PC-3 (cell line): ENCODE data around the gene NT5C1B.

Experiments used
- EZH2 ChIP-seq: fragments of 300-600 bp; sonication (generic); IDR thresholded peaks from one replicate; pipeline ENCODE4 v1.6.1; 2017; ENCODE audit warnings: antibody characterized with exemption, mild to moderate bottlenecking, low read length; ENCODE audit not compliant: unreplicated experiment
- TF ChIP-seq, protein P1 (sequence below): fragments of 300-600 bp; sonication (generic); conservative IDR thresholded peaks from 2 replicates; pipeline ENCODE4 v1.5.1; 2017; ENCODE audit warnings: antibody characterized with exemption, low read depth, mild to moderate bottlenecking, low read length

DNA sequence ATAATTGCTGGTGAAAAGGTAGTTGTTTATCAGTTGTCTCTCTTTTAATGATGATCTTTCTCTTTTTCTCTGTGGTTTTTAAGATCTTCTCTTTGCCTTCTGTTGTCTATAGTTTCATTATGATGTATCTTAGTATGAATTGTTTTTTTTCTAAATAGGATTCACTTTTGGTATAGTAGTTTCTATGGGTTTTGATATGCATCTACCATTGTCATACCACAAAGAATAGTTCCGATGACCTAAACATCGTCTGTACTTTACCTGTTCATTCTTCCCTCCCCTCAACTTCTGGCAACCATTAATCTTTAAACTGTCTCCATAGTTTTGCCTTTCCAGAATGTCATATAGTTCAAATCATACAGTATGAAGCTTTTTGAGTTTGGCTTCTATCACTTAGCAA lies 48.5 kb downstream of the NT5C1B start:
- no peak for TF ChIP-seq EZH2
- TF ChIP-seq, protein P1, sequence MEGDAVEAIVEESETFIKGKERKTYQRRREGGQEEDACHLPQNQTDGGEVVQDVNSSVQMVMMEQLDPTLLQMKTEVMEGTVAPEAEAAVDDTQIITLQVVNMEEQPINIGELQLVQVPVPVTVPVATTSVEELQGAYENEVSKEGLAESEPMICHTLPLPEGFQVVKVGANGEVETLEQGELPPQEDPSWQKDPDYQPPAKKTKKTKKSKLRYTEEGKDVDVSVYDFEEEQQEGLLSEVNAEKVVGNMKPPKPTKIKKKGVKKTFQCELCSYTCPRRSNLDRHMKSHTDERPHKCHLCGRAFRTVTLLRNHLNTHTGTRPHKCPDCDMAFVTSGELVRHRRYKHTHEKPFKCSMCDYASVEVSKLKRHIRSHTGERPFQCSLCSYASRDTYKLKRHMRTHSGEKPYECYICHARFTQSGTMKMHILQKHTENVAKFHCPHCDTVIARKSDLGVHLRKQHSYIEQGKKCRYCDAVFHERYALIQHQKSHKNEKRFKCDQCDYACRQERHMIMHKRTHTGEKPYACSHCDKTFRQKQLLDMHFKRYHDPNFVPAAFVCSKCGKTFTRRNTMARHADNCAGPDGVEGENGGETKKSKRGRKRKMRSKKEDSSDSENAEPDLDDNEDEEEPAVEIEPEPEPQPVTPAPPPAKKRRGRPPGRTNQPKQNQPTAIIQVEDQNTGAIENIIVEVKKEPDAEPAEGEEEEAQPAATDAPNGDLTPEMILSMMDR: no peak
